Uterus (tissue), 4 donors: ENCODE results near the gene ROGDI. TPM values are rescaled to one million over a fixed set of nuclear protein-coding genes. Genes with fewer than 3 reads are reported as not detected.

Experiments
- DNase-seq, 2 donors: peaks; one replicate each; pipeline ENCODE4 v3.0.0-alpha.2; 2019 to 2020
- H3K27ac ChIP-seq, 2 donors: fragments of 200-600 bp; sonication (generic); 1 replicate in 1 of 2; 2 replicates in 1 of 2; pipeline ENCODE4 v1.5.1; 2016 to 2018
- H3K27me3 ChIP-seq, 2 donors: fragments of 200-600 bp; sonication (generic); one replicate each; pipeline ENCODE4 v1.5.1; 2018 to 2019; ENCODE audit warnings: control low read depth in 1 of 2
- H3K36me3 ChIP-seq, 2 donors: fragments of 200-600 bp; sonication (generic); one replicate each; pipeline ENCODE4 v1.5.1; 2019; ENCODE audit warnings: control low read depth in 1 of 2
- H3K4me1 ChIP-seq, 2 donors: fragments of 200-600 bp; sonication (generic); one replicate each; pipeline ENCODE4 v1.5.1; 2018 to 2019; ENCODE audit warnings: control low read depth in 1 of 2
- H3K4me3 ChIP-seq, 2 donors: fragments of 200-600 bp; sonication (generic); 1 replicate in 1 of 2; 2 replicates in 1 of 2; pipeline ENCODE4 v1.5.1; 2018 to 2019; ENCODE audit warnings: mild to moderate bottlenecking in 1 of 2
- H3K9me3 ChIP-seq, 2 donors: fragments of 200-600 bp; sonication (generic); one replicate each; pipeline ENCODE4 v1.5.1; 2019; ENCODE audit warnings: control low read depth in 1 of 2
- POLR2A ChIP-seq, 2 donors: fragments of 450-650 bp; IDR thresholded peaks; one replicate each; pipeline ENCODE4 v1.6.1; 2016; ENCODE audit warnings: antibody characterized with exemption in 2 of 2, mild to moderate bottlenecking in 1 of 2, moderate library complexity in 1 of 2
- intact Hi-C: fragments of 100-400 bp; cut with DNase I; formaldehyde crosslinking; loops from one replicate; pipeline ENCODE4 v1.15.1; 2023; ENCODE audit warnings: low total_unique reads
- total RNA-seq, 4 donors: library from RNA; depleted of rRNA in 3 of 4; stranded (reverse); fragments of >200 nt in 3 of 4; gene quantifications; one replicate each; pipeline versions ENCODE4 v1.1.0 to v1.2.4, GENCODE V29; 2014 to 2023
- TF ChIP-seq, protein P1 (sequence below), 4 experiments: fragments of 200-600 bp in 2 of 4; fragments of 450-650 bp in 2 of 4; sonication (generic) in 2 of 4; IDR thresholded peaks; one replicate each; pipeline ENCODE4 v1.5.1; 2016 to 2019; ENCODE audit warnings: antibody characterized with exemption in 4 of 4, mild to moderate bottlenecking in 2 of 4, moderate library complexity in 1 of 4
- donor health status: DM: yes; HTN: yes; CAD: no.

ROGDI gene
- total RNA-seq, 4 donors from 2014 or later, result 7.9 to 70.6 (median 21.5) TPM

DNA sequence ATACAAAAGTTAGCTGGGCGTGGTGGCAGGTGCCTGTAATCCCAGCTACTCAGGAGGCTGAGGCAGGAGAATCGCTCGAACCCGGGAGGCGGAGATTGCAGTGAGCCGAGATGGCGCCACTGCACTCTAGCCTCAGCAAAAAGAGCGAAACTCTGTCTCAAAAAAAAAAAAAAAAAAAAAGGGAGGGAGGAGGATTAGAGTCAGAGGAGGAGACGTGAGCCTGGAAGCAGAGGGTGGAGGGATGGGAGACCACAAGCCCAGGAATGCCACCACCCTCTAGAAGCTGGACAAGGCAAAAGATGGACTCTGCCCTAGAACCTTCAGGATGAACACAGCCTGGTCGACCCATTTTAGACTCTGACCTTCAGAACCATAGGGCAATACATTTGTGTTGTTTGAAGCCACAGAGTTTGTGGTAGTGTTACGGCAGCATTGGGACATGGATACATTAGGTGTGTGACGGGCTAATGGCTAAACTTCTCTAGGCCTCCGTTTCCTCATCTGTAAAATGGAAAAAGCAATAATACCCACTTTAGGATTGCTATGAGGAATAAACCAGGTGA lies 9.4 kb downstream of the ROGDI start:
- H3K4me3 ChIP-seq, result no peak overlapping the region
- no peaks in the 10 kb centered on the region for H3K9me3 ChIP-seq
- intact Hi-C loops, result no loop called here
- DNase-seq, result no peak
- no peaks in the 10 kb centered on the region for H3K4me1 ChIP-seq
- H3K27ac ChIP-seq, result no peak overlapping the region
- H3K27me3 ChIP-seq, result no peaks in the 10 kb centered on the region
- no peaks in the 10 kb centered on the region for H3K36me3 ChIP-seq
- TF ChIP-seq, protein P1, sequence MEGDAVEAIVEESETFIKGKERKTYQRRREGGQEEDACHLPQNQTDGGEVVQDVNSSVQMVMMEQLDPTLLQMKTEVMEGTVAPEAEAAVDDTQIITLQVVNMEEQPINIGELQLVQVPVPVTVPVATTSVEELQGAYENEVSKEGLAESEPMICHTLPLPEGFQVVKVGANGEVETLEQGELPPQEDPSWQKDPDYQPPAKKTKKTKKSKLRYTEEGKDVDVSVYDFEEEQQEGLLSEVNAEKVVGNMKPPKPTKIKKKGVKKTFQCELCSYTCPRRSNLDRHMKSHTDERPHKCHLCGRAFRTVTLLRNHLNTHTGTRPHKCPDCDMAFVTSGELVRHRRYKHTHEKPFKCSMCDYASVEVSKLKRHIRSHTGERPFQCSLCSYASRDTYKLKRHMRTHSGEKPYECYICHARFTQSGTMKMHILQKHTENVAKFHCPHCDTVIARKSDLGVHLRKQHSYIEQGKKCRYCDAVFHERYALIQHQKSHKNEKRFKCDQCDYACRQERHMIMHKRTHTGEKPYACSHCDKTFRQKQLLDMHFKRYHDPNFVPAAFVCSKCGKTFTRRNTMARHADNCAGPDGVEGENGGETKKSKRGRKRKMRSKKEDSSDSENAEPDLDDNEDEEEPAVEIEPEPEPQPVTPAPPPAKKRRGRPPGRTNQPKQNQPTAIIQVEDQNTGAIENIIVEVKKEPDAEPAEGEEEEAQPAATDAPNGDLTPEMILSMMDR (IDR thresholded peaks at IDR 0.05), result no peak
- no peak for TF ChIP-seq POLR2A (IDR thresholded peaks at IDR 0.05)

GRCh38 chr16:4790871-4791270 lies 11.6 kb downstream of the ROGDI start:
- DNase-seq, result no peak
- intact Hi-C loops, result no loop called here
- no peaks in the 10 kb centered on the region for H3K27me3 ChIP-seq
- H3K9me3 ChIP-seq, result no peaks in the 10 kb centered on the region
- no peaks in the 10 kb centered on the region for H3K4me1 ChIP-seq
- TF ChIP-seq, protein P1 (IDR thresholded peaks at IDR 0.05), result no peak
- no peak for TF ChIP-seq POLR2A (IDR thresholded peaks at IDR 0.05)
- H3K4me3 ChIP-seq, result no peak overlapping the region
- no peaks in the 10 kb centered on the region for H3K36me3 ChIP-seq
- no peak overlapping the region for H3K27ac ChIP-seq

- no peaks in the 10 kb centered on the region for H3K9me3 ChIP-seq
- TF ChIP-seq, protein P1 (IDR thresholded peaks at IDR 0.05), result no peak
- no peak for TF ChIP-seq POLR2A (IDR thresholded peaks at IDR 0.05)
- no peak for DNase-seq
- no peaks in the 10 kb centered on the region for H3K36me3 ChIP-seq
- H3K27ac ChIP-seq, result no peak overlapping the region
- no peak overlapping the region for H3K4me3 ChIP-seq
- intact Hi-C loops, result no loop called here
- H3K27me3 ChIP-seq, result no peaks in the 10 kb centered on the region
- no peaks in the 10 kb centered on the region for H3K4me1 ChIP-seq
Measured at GRCh38 chr16:4790261-4790660, 12.2 kb downstream of the ROGDI start.

DNA sequence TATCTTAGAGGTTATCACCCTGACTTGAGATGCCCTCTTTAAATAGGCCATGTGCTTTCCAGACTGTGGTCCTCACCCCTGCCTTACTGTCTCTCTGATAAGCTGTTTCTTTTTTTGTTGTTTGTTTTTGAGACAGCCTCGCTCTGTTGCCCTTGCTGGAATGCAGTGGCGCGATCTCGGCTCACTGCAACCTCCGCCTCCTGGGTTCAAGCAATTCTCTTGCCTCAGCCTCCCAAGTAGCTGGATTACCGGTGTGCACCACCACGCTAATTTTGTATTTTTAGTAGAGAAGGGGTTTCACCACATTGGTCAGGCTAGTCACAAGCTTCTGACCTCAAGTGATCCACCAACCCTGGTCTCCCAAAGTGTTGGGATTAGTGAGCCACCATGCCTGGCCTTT lies 13.5 kb downstream of the ROGDI start:
- H3K4me3 ChIP-seq, result no peak overlapping the region
- no peaks in the 10 kb centered on the region for H3K4me1 ChIP-seq
- DNase-seq, result no peak
- no peak overlapping the region for H3K27ac ChIP-seq
- no peaks in the 10 kb centered on the region for H3K27me3 ChIP-seq
- intact Hi-C loops, result no loop called here
- TF ChIP-seq POLR2A (IDR thresholded peaks at IDR 0.05), result no peak
- TF ChIP-seq, protein P1 (IDR thresholded peaks at IDR 0.05), result no peak
- no peaks in the 10 kb centered on the region for H3K36me3 ChIP-seq
- no peaks in the 10 kb centered on the region for H3K9me3 ChIP-seq

DNA sequence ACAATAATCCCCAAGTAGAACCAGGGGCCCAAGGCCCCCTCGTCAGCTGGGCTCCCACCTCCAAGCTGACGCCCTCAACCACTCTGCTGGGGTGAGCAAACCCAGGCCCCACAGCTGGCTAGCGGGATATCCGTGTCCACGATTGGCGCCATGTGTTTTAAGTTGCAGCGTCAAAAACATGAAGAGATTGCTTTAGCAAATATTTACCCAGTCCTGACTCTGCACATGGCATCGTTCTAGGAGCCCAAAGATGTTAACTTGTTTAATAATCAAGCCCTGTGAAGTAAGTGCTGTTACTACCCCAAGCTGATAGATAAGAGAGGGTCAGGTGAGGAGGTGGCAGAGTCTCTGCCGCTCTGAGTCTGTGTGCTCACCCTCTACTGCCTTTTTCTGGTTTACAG lies 13.9 kb downstream of the ROGDI start:
- Histone ChIP-seq H3K36me3 (no peaks in the 10 kb centered on the region), H3K4me1 (no peaks in the 10 kb centered on the region), H3K4me3 (no peak overlapping the region), H3K27me3 (no peaks in the 10 kb centered on the region), H3K27ac (no peak overlapping the region), H3K9me3 (no peaks in the 10 kb centered on the region)
- TF ChIP-seq, protein P1 (IDR thresholded peaks at IDR 0.05), result no peak
- TF ChIP-seq POLR2A (IDR thresholded peaks at IDR 0.05), result no peak
- intact Hi-C loops, result no loop called here
- DNase-seq, result no peak
